H9 (cell line): ENCODE data around the gene CCDC158. TPM values are rescaled to one million over a fixed set of nuclear protein-coding genes. Genes with fewer than 3 reads are reported as not detected.

Source experiments
- DNase-seq: peaks from one replicate; pipeline ENCODE4 v3.0.0-alpha.2; 2017
- H2AFZ ChIP-seq: one replicate; pipeline ENCODE4 v1.6.1; 2013; ENCODE audit warnings: mild to moderate bottlenecking, low read length, control low read depth, moderate library complexity
- H2AK5ac ChIP-seq: 2 replicates; pipeline ENCODE4 v1.6.1; 2013; ENCODE audit warnings: low read length, control low read depth, mixed read lengths; ENCODE audit not compliant: insufficient read length
- H2BK120ac ChIP-seq: one replicate; pipeline ENCODE4 v1.6.1; 2013; ENCODE audit warnings: low read depth, mild to moderate bottlenecking, low read length, control low read depth, inconsistent platforms; ENCODE audit not compliant: poor library complexity, severe bottlenecking
- H2BK12ac ChIP-seq: 2 replicates; pipeline ENCODE4 v1.6.1; 2013; ENCODE audit warnings: low read length, control low read depth, mixed read lengths, low read depth; ENCODE audit not compliant: insufficient read length
- H2BK15ac ChIP-seq: 2 replicates; pipeline ENCODE4 v1.6.1; 2013; ENCODE audit warnings: low read depth, low read length, control low read depth
- H2BK20ac ChIP-seq: one replicate; pipeline ENCODE4 v1.6.1; 2013; ENCODE audit warnings: low read depth, mild to moderate bottlenecking, low read length, control low read depth, inconsistent platforms; ENCODE audit not compliant: poor library complexity, severe bottlenecking
- H2BK5ac ChIP-seq: 2 replicates; pipeline ENCODE4 v1.6.1; 2013; ENCODE audit warnings: low read length, control low read depth, mixed read lengths; ENCODE audit not compliant: insufficient read length
- H3K14ac ChIP-seq: 2 replicates; pipeline ENCODE4 v1.6.1; 2013; ENCODE audit warnings: low read length, control low read depth; ENCODE audit not compliant: insufficient read depth
- H3K18ac ChIP-seq: 2 replicates; pipeline ENCODE4 v1.6.1; 2013; ENCODE audit warnings: low read depth, mild to moderate bottlenecking, mixed read lengths, low read length, control low read depth; ENCODE audit not compliant: insufficient read length
- H3K23ac ChIP-seq: 2 replicates; pipeline ENCODE4 v1.6.1; 2013; ENCODE audit warnings: low read length, control low read depth, mixed read lengths, low read depth; ENCODE audit not compliant: insufficient read length
- H3K23me2 ChIP-seq: 2 replicates; pipeline ENCODE4 v1.6.1; 2013; ENCODE audit warnings: low read depth, mild to moderate bottlenecking, mixed read lengths, low read length, control low read depth; ENCODE audit not compliant: insufficient read length, poor library complexity, severe bottlenecking
- H3K27ac ChIP-seq: 2 replicates; pipeline ENCODE4 v1.5.1; 2013; ENCODE audit warnings: low read length, control low read depth, mixed read lengths, low read depth; ENCODE audit not compliant: insufficient read length
- H3K27me3 ChIP-seq: 2 replicates; pipeline ENCODE4 v1.6.1; 2013; ENCODE audit warnings: low read length, control low read depth, inconsistent platforms; ENCODE audit not compliant: insufficient read depth
- H3K4ac ChIP-seq: 2 replicates; pipeline ENCODE4 v1.6.1; 2013; ENCODE audit warnings: low read depth, mild to moderate bottlenecking, control low read depth, inconsistent platforms, low read length, moderate library complexity
- H3K4me1 ChIP-seq: 2 replicates; pipeline ENCODE4 v1.6.1; 2013; ENCODE audit warnings: low read length, control low read depth, inconsistent platforms; ENCODE audit not compliant: insufficient read depth
- H3K4me2 ChIP-seq: 2 replicates; pipeline ENCODE4 v1.6.1; 2013; ENCODE audit warnings: low read length, control low read depth, mixed read lengths; ENCODE audit not compliant: insufficient read length, insufficient read depth
- H3K56ac ChIP-seq: 2 replicates; pipeline ENCODE4 v1.6.1; 2013; ENCODE audit warnings: low read depth, mild to moderate bottlenecking, mixed read lengths, low read length, control low read depth; ENCODE audit not compliant: insufficient read length
- H3K79me1 ChIP-seq: 2 replicates; pipeline ENCODE4 v1.6.1; 2013; ENCODE audit warnings: low read depth, mild to moderate bottlenecking, moderate library complexity, low read length, control low read depth, inconsistent platforms; ENCODE audit not compliant: insufficient read depth, poor library complexity, severe bottlenecking
- H3K79me2 ChIP-seq: 2 replicates; pipeline ENCODE4 v1.6.1; 2013; ENCODE audit warnings: low read length, control low read depth, inconsistent platforms; ENCODE audit not compliant: insufficient read depth
- H3K9ac ChIP-seq: 2 replicates; pipeline ENCODE4 v1.6.1; 2013; ENCODE audit warnings: low read length, control low read depth, mixed read lengths; ENCODE audit not compliant: insufficient read length; ENCODE audit errors: extremely low read depth
- H3K9me3 ChIP-seq: one replicate; pipeline ENCODE4 v1.6.1; 2013; ENCODE audit warnings: low read depth, low read length, inconsistent platforms; ENCODE audit not compliant: control insufficient read depth
- H3T11ph ChIP-seq: one replicate; pipeline ENCODE4 v1.6.1; 2013; ENCODE audit warnings: mild to moderate bottlenecking, low read length, control low read depth, inconsistent platforms
- H4K20me1 ChIP-seq: one replicate; pipeline ENCODE4 v1.6.1; 2013; ENCODE audit not compliant: control insufficient read depth, insufficient read length, insufficient read depth
- H4K5ac ChIP-seq: 2 replicates; pipeline ENCODE4 v1.6.1; 2013; ENCODE audit warnings: low read depth, mild to moderate bottlenecking, mixed read lengths, low read length, control low read depth; ENCODE audit not compliant: insufficient read length
- H4K8ac ChIP-seq: replicated peaks from 2 replicates; pipeline ENCODE4 v1.6.1; 2013; ENCODE audit warnings: low read length, control low read depth, mixed read lengths, low read depth; ENCODE audit not compliant: insufficient read length
- H4K91ac ChIP-seq: 2 replicates; pipeline ENCODE4 v1.6.1; 2013; ENCODE audit warnings: low read depth, mild to moderate bottlenecking, moderate library complexity, mixed read lengths, low read length, control low read depth; ENCODE audit not compliant: insufficient read length
- H3K27ac Mint-ChIP-seq, 3 experiments: 2 replicates in 2 of 3; 3 replicates in 1 of 3; pipeline ENCODE4 v1.8.0; 2020 to 2021; ENCODE audit warnings: mixed read lengths in 3 of 3, mild to moderate bottlenecking in 1 of 3, moderate library complexity in 1 of 3
- H3K27me3 Mint-ChIP-seq: 2 replicates; pipeline ENCODE4 v1.8.0; 2021; ENCODE audit warnings: low read depth, mild to moderate bottlenecking, moderate library complexity, mixed read lengths
- H3K36me3 Mint-ChIP-seq, 3 experiments: 2 replicates in 2 of 3; 3 replicates in 1 of 3; pipeline ENCODE4 v1.8.0; 2020 to 2021; ENCODE audit warnings: low read depth in 3 of 3, mixed read lengths in 3 of 3; ENCODE audit not compliant: insufficient read depth in 1 of 3
- H3K4me1 Mint-ChIP-seq, 2 experiments: 2 replicates each; pipeline ENCODE4 v1.8.0; 2020; ENCODE audit warnings: mixed read lengths in 2 of 2
- H3K4me3 Mint-ChIP-seq, 2 experiments: 2 replicates in 1 of 2; 3 replicates in 1 of 2; pipeline ENCODE4 v1.8.0; 2020 to 2021; ENCODE audit warnings: mild to moderate bottlenecking in 2 of 2, mixed read lengths in 2 of 2, moderate library complexity in 1 of 2
- H3K9me3 Mint-ChIP-seq, 2 experiments: 2 replicates in 1 of 2; 3 replicates in 1 of 2; pipeline ENCODE4 v1.8.0; 2020; ENCODE audit warnings: mild to moderate bottlenecking in 2 of 2, mixed read lengths in 2 of 2, moderate library complexity in 1 of 2
- WGBS: extraction: QIAGEN DNeasy Blood & Tissue Kit; methylation state at CpG from one replicate; pipeline ENCODE4 v1.1.7; 2013; ENCODE audit warnings: missing lambda C conversion rate, low lambda C conversion rate, mixed read lengths; ENCODE audit not compliant: insufficient read length; ENCODE audit errors: extremely low coverage; 5-methylcytosine and 5-hydroxymethylcytosine counted together
- total RNA-seq: library from RNA; stranded (reverse); gene quantifications from 2 replicates; pipeline ENCODE4 v1.2.1, GENCODE V29; 2021
- TF ChIP-seq, protein P1 (sequence below): fragments of 200-600 bp; sonication (generic); conservative IDR thresholded peaks from 3 replicates; pipeline ENCODE4 v1.8.0; 2021; ENCODE audit warnings: antibody characterized with exemption, mild to moderate bottlenecking

The CCDC158 gene
- total RNA-seq, 1 experiment from 2014 or later, result not detected

DNA sequence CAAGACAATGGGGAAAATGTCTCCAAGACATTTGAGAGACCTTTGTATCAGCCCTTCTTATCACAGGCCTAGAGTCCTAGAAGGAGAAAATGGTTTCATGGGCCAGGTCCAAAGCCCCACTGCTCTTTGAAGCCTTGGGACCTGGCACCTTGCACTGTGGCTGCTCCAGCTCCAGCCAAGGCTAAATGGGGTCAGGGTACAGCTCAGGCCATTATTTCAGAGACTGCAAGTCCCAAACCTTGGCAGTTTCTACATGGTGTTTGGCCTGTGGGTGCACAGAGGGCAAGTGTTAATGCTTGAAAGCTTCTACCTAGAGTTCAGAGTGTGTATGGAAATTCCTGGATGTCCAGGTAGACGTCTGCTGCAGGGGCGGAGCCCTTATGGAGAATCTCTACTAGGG, 42.6 kb upstream of the CCDC158 start:
- Histone ChIP-seq H2BK5ac (no peak overlapping the region), H3K9me3 (peaks cover 14% of the 10 kb centered on the region), H4K91ac (no peak overlapping the region), H3K14ac (no peak overlapping the region), H3K18ac (no peak overlapping the region), H2BK120ac (no peak overlapping the region), H3T11ph (no peak overlapping the region), H3K9ac (no peak overlapping the region), H3K23ac (no peak overlapping the region), H3K27me3 (no peaks in the 10 kb centered on the region), H3K79me2 (no peaks in the 10 kb centered on the region), H2AFZ (no peak overlapping the region), H2BK20ac (no peak overlapping the region), H3K4me1 (peaks cover 4% of the 10 kb centered on the region; the same call in 1 of the 2 replicates), H4K20me1 (no peaks in the 10 kb centered on the region), H2AK5ac (no peak overlapping the region), H2BK15ac (no peak overlapping the region), H3K23me2 (no peaks in the 10 kb centered on the region), H4K5ac (no peak overlapping the region), H2BK12ac (no peak overlapping the region), H3K56ac (no peak overlapping the region), H3K27ac (no peak overlapping the region), H3K4ac (no peak overlapping the region), H4K8ac (no peak overlapping the region), H3K79me1 (no peaks in the 10 kb centered on the region), H3K4me2 (no peak overlapping the region)
- Mint-ChIP-seq H3K9me3 (peaks cover 23 to 38% of the 10 kb centered on the region in 2 experiments), H3K4me1 (peaks cover 22 to 27% of the 10 kb centered on the region in 2 experiments), H3K4me3 (no peak overlapping the region), H3K27ac (no peak overlapping the region), H3K27me3 (no peaks in the 10 kb centered on the region), H3K36me3 (peaks cover 23 to 35% (median 31%) of the 10 kb centered on the region in 3 experiments)
- DNase-seq, result no peak
- no CpG with 5 or more reads among the region's 2 CpGs for whole genome bisulfite sequencing
- TF ChIP-seq, protein P1, sequence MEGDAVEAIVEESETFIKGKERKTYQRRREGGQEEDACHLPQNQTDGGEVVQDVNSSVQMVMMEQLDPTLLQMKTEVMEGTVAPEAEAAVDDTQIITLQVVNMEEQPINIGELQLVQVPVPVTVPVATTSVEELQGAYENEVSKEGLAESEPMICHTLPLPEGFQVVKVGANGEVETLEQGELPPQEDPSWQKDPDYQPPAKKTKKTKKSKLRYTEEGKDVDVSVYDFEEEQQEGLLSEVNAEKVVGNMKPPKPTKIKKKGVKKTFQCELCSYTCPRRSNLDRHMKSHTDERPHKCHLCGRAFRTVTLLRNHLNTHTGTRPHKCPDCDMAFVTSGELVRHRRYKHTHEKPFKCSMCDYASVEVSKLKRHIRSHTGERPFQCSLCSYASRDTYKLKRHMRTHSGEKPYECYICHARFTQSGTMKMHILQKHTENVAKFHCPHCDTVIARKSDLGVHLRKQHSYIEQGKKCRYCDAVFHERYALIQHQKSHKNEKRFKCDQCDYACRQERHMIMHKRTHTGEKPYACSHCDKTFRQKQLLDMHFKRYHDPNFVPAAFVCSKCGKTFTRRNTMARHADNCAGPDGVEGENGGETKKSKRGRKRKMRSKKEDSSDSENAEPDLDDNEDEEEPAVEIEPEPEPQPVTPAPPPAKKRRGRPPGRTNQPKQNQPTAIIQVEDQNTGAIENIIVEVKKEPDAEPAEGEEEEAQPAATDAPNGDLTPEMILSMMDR, result no peak
